Measurements from ENCODE around the gene DDX39B. TPM values are rescaled to one million over a fixed set of nuclear protein-coding genes. Genes with fewer than 3 reads are reported as not detected.

Gene DDX39B
- total and polyA plus RNA-seq, 2 of the 8 experiments (the other 6 are each of a cell fraction or from before 2014, with no cell fraction given): 780 to 1,164 TPM

DNA sequence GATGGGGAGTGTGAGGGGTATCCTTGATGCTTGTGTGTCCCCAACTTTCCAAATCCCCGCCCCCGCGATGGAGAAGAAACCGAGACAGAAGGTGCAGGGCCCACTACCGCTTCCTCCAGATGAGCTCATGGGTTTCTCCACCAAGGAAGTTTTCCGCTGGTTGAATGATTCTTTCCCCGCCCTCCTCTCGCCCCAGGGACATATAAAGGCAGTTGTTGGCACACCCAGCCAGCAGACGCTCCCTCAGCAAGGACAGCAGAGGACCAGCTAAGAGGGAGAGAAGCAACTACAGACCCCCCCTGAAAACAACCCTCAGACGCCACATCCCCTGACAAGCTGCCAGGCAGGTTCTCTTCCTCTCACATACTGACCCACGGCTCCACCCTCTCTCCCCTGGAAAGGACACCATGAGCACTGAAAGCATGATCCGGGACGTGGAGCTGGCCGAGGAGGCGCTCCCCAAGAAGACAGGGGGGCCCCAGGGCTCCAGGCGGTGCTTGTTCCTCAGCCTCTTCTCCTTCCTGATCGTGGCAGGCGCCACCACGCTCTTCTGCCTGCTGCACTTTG, 33.6 kb upstream of the DDX39B start, which contains the start of gene TNF (continued):
- TF ChIP-seq, protein P1, sequence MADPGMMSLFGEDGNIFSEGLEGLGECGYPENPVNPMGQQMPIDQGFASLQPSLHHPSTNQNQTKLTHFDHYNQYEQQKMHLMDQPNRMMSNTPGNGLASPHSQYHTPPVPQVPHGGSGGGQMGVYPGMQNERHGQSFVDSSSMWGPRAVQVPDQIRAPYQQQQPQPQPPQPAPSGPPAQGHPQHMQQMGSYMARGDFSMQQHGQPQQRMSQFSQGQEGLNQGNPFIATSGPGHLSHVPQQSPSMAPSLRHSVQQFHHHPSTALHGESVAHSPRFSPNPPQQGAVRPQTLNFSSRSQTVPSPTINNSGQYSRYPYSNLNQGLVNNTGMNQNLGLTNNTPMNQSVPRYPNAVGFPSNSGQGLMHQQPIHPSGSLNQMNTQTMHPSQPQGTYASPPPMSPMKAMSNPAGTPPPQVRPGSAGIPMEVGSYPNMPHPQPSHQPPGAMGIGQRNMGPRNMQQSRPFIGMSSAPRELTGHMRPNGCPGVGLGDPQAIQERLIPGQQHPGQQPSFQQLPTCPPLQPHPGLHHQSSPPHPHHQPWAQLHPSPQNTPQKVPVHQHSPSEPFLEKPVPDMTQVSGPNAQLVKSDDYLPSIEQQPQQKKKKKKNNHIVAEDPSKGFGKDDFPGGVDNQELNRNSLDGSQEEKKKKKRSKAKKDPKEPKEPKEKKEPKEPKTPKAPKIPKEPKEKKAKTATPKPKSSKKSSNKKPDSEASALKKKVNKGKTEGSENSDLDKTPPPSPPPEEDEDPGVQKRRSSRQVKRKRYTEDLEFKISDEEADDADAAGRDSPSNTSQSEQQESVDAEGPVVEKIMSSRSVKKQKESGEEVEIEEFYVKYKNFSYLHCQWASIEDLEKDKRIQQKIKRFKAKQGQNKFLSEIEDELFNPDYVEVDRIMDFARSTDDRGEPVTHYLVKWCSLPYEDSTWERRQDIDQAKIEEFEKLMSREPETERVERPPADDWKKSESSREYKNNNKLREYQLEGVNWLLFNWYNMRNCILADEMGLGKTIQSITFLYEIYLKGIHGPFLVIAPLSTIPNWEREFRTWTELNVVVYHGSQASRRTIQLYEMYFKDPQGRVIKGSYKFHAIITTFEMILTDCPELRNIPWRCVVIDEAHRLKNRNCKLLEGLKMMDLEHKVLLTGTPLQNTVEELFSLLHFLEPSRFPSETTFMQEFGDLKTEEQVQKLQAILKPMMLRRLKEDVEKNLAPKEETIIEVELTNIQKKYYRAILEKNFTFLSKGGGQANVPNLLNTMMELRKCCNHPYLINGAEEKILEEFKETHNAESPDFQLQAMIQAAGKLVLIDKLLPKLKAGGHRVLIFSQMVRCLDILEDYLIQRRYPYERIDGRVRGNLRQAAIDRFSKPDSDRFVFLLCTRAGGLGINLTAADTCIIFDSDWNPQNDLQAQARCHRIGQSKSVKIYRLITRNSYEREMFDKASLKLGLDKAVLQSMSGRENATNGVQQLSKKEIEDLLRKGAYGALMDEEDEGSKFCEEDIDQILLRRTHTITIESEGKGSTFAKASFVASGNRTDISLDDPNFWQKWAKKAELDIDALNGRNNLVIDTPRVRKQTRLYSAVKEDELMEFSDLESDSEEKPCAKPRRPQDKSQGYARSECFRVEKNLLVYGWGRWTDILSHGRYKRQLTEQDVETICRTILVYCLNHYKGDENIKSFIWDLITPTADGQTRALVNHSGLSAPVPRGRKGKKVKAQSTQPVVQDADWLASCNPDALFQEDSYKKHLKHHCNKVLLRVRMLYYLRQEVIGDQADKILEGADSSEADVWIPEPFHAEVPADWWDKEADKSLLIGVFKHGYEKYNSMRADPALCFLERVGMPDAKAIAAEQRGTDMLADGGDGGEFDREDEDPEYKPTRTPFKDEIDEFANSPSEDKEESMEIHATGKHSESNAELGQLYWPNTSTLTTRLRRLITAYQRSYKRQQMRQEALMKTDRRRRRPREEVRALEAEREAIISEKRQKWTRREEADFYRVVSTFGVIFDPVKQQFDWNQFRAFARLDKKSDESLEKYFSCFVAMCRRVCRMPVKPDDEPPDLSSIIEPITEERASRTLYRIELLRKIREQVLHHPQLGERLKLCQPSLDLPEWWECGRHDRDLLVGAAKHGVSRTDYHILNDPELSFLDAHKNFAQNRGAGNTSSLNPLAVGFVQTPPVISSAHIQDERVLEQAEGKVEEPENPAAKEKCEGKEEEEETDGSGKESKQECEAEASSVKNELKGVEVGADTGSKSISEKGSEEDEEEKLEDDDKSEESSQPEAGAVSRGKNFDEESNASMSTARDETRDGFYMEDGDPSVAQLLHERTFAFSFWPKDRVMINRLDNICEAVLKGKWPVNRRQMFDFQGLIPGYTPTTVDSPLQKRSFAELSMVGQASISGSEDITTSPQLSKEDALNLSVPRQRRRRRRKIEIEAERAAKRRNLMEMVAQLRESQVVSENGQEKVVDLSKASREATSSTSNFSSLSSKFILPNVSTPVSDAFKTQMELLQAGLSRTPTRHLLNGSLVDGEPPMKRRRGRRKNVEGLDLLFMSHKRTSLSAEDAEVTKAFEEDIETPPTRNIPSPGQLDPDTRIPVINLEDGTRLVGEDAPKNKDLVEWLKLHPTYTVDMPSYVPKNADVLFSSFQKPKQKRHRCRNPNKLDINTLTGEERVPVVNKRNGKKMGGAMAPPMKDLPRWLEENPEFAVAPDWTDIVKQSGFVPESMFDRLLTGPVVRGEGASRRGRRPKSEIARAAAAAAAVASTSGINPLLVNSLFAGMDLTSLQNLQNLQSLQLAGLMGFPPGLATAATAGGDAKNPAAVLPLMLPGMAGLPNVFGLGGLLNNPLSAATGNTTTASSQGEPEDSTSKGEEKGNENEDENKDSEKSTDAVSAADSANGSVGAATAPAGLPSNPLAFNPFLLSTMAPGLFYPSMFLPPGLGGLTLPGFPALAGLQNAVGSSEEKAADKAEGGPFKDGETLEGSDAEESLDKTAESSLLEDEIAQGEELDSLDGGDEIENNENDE (IDR thresholded peaks at IDR 0.05; ENCODE audit: insufficient replicate concordance, low read length): no peak
- TF ChIP-seq, protein P2, sequence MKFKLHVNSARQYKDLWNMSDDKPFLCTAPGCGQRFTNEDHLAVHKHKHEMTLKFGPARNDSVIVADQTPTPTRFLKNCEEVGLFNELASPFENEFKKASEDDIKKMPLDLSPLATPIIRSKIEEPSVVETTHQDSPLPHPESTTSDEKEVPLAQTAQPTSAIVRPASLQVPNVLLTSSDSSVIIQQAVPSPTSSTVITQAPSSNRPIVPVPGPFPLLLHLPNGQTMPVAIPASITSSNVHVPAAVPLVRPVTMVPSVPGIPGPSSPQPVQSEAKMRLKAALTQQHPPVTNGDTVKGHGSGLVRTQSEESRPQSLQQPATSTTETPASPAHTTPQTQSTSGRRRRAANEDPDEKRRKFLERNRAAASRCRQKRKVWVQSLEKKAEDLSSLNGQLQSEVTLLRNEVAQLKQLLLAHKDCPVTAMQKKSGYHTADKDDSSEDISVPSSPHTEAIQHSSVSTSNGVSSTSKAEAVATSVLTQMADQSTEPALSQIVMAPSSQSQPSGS (IDR thresholded peaks at IDR 0.05; ENCODE audit: low read length): no peak
- TF ChIP-seq EZH2 (IDR thresholded peaks at IDR 0.05; ENCODE audit: low read depth, low read length, severe bottlenecking) (no peak), JUN (IDR thresholded peaks at IDR 0.05; ENCODE audit: low read depth, low read length) (no peak), SIX5 (IDR thresholded peaks at IDR 0.05; ENCODE audit: low read depth, low read length) (no peak), BRCA1 (IDR thresholded peaks at IDR 0.05; ENCODE audit: low read depth, low read length) (no peak), MAFK (IDR thresholded peaks at IDR 0.05; ENCODE audit: low read depth, low read length) (no peak), BACH1 (IDR thresholded peaks at IDR 0.05; ENCODE audit: low read length) (no peak), RFX5 (IDR thresholded peaks at IDR 0.05; ENCODE audit: borderline replicate concordance, low read depth, low read length) (no peak), POLR2AphosphoS5 (IDR thresholded peaks at IDR 0.05; ENCODE audit: low read depth, low read length) (no peak)

All from H1 (cell line).